UCSD-AML1 (cell line): ENCODE data around the gene ALDOC.

Source experiments
- DNase-seq: peaks from one replicate; lab custom pipeline; 2025; ENCODE audit not compliant: unreplicated experiment; lab: John Stamatoyannopoulos, UW

The ALDOC gene

DNA sequence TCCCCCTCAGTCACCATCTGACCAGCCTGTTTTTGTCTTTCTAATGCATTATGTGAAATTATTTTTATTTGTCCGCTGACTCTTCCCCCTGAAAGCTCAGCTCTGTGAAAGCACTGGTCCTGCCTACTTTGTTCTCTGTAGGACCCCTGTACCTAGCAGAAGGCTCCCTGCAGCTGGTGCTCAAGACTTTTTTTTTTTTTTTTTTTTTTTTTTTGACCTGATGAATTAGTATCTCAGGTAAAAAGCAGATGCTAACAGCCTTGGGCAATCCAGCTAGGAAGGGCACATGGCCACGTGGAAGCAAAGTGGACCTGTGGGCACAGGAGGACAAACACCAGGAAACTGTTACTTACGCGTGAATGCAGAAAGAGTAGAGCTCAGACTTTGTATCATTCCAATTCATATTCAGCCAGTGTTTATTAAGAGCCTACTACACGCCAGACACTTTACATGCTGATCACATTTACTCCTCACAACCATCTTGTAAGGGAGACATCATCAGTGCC lies 23.6 kb downstream of the ALDOC start:
- DNase-seq, result no peak

DNA sequence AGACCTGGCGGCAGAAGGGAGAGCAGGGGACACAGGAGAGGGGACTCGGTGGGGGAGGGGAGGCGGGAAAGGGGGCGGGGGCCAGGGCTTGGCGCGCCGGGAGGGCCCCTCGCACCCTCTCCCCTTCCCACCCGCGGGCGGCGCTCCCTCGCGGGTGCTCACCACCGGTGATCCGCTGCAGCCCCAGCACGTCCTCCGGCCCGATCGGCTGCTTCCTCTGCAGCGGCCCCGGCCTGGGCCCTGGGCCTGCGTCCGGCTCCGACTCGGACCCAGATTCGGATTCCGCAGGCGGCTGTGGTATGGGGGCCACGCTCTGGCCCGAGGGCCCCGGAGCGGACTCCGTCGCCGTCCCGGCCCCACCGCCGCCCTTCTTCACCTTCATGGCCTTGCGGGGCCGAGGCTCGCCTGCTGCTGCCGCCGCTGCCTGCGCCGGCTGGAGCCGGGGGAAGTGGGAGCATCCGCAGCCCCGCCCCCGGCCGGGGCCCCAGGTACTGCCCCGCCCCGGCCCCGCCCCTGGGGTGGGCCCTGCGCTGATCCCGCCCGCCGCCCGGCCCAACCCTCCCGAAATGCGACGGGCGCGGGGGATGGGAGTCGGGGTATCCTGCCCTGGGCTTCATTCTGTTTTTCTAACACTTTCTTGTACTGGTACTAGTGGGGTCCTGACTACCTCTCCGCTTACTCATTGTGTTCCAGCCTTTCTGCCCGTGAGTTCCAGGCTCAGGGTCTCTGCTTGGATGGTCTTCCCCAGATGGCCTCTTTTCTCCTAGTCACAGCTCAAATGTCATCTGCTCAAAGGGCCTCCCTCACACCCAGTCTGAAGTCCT lies 24.3 kb downstream of the ALDOC start, which contains the start of gene UNC119:
Gene UNC119, minus strand, starts transcription at position 449 of the 824 bp plus-strand sequence. Its CDS starts 67 bp downstream, at position 382.
- peak; percentile 87 for DNase-seq

DNA sequence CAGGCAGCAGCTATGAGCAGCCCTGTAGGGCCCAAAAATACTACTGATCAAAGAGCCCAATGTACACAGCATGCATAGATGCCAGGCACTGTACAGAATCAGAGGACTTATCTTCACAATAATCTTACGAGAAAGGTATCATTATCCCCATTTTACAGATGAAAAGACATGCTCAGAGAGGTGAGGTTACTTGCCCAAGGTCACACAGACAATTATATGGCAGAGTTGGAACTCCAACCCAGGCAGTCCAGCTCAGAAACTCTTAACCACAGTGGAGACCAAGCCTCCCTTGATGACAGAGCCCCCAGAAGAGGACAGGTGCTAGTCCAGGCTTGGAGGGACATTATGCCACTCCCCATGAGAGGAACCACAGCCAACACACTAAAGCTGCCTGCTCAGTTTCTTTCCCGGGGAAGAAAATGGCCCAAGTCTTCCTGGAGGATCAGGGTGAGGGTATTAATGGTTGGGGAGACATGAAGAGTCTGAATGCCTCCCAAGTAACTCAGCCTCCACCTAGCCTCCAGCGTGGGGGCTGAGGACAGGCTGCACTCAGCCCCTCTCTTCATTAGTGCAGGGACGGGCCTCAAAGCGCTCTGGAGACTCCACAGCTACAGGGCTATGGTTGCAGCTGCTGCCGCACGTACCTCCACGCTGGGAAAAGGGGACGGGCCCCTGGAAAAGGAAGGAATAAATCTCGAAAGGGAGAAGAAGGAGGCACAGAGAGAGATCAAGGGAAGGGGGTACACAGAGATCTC lies 25.1 kb downstream of the ALDOC start:
- DNase-seq, result no peak

DNA sequence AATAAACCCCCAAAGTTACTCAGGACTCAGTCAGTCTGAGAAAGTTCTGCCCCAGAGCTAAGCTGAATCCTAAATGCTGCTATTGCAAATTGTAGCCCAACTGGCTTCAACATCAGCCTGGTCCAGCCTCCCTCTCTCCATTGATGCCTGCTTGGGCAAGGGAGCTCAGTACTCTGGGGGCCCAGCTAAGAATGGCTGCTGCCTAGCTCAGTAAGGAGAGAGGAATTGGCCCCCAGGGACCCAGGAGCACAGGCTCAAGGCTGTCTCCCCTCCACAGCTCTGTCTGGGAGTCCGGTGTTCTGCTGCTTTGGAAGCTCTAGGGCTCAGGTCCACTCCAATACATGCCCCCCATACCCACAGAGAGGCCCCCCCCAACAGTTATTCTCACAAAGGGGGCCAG lies 25.8 kb downstream of the ALDOC start:
- no peak for DNase-seq

DNA sequence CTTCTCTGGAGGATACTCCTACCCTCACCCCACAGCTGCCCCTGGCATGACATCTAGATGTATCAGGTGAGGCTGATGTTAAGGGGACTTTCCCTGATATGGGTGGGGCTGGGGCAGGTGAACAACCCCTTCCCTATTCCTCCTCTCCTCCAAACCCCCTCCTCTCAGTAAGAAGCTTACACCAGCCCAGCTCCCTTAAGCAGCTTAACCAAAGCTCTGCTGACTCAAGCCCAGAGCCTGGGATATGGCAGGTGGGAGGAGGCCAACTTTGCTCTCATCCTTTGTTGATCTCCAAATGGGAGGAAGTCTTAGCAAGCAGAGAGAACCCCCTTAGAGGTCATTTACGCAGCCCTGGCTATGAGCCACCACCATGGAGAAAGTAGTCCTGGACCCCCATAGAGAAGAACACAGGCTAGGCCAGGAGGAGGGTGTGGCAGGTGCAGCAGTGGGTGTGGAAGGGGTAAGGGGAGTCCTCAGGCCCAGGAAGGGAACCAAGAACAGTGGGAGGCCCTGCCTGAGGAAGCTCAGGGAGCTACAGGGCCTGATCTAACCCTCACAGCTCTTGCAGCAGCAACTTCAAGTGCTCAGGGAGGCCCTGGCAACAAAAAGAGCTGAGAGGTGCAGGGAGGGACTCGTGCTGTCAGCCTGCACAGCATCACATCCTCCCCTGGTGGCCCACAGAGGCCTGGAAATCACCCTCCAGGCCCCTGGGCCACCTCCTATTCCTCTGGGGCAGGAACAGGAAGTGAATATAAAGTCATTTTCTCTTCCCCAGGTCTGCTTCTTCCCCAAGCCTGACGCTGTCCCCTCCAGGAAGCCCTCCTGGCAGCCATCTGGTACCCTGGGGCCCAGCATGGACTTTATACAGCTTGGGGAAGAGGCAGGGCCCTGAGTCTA lies 27.2 kb downstream of the ALDOC start:
- DNase-seq, result peak; percentile 49

DNA sequence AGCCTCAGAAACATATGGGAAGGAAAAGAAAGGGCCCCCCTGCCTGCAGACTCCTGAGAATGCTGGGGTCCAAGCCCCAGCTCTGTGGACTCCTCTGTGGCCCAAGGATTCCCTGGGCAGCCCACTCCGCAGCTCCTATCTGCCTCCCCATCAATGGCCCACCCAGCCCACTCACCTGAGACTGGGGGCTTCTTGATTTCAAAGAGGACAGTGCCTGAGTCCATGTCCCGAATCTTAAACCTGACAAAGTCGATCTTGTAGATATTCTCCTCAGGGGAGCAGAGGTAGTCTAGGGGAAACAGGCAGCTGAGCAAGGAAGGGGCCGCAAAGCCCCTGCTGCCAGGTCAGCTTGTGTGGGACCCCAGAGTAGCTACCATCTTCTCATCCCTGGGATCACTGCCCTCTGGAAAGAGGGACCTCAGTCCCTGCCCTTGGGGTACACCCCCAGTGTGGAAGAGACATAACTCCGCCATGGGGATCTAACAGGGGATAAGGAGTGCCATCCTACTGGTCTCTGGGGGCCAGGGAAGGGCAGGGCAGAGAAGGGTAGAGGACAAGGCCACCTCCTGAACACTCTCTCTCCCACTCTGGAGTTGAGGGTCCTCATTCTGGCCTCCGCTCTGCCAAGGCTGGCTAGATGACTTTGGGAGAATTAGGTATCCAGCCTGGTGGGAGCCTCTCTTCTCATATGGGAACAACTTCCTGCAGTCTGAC lies 28.1 kb downstream of the ALDOC start:
- no peak for DNase-seq

- peak; percentile 86 for DNase-seq
Observed at GRCh38 chr17:28547623-28548416, 28.9 kb downstream of the ALDOC start.

DNA sequence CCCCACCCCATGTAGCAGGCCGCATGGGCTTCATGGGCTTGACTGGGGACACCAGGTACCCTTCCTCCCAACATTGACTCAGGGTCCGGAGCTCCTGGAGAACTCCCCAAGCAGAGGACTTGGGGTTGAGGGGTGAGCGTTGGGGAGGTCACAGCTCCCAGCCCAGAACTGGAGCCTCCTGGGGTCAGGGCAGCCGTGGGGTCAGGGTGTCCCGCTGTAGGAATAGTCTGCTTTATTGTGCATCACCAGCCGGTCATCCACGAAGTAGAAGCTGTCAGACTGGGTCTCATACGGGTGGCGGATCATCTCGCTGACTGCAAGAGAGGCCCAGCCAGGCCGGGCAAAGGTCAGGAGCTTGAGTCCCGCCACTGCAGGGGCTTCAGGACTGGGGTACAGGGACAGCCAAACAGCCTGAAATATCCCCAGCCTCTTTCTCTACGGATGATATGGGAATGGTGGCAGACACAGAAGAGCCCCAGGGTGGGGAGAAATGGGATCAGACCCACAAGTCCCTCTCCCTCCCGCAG lies 29.5 kb downstream of the ALDOC start:
- DNase-seq, result no peak

DNA sequence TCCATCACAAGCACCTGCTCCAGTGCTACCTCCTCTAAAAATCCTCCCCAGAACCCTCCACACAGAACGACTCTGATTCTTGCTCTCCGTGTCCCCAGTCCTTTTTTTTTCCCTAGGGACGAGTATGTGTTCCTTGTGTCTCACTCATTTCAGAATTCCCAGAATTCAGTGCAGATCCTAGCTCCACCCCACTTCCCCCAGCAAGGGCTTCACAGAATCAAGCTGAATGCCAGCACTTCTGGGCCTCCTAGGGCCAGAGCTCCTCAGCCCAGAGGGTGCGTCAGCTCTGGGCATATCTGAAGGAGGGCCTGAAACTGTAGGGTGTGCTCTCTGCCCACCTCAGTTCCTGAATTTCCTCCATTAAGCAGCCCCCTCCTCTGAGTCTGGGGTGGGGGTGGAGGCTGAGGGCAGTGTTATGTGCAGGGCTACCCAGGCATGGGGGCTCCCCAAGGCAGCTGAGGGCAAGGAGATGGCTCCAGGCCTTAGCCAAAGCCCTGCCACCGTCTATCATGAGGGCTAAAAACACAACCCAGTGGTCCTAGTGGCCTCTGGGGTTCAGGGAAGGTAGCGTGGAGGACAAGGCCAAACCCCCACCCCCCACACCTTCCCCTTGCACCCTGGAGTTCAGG lies 30.8 kb downstream of the ALDOC start:
- DNase-seq, result no peak

- no peak for DNase-seq
Observed at GRCh38 chr17:28545141-28545503, 31.6 kb downstream of the ALDOC start.

- no peak for DNase-seq
Observed at GRCh38 chr17:28544402-28545140, 32.1 kb downstream of the ALDOC start.

- no peak for DNase-seq
Observed at GRCh38 chr17:28541439-28541838, 35.3 kb downstream of the ALDOC start.

DNA sequence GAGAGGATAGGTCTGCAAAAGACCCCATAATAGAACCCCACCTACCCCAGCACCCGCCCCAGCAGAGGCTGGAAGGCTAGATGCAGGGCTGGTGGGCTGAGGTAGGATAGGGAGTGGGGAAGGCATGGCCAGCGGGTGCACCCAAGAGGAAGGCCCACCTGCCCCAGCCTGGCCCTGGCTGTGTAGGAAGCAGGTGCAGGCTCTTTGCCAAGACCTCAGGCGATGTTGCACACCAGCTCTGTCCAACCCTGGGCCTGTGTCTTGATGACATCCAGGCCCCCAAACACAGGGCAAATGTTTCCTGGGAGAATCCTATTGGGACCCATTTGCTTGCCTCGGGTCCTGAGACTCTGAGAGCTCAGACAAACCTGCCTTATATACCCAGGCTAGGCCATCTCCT lies 36.5 kb downstream of the ALDOC start:
- DNase-seq, result no peak

- DNase-seq, result no peak
Observed at GRCh38 chr17:28538296-28538895, 38.3 kb downstream of the ALDOC start.

GRCh38 chr17:28537219-28537610 lies 39.5 kb downstream of the ALDOC start:
- DNase-seq, result no peak

DNA sequence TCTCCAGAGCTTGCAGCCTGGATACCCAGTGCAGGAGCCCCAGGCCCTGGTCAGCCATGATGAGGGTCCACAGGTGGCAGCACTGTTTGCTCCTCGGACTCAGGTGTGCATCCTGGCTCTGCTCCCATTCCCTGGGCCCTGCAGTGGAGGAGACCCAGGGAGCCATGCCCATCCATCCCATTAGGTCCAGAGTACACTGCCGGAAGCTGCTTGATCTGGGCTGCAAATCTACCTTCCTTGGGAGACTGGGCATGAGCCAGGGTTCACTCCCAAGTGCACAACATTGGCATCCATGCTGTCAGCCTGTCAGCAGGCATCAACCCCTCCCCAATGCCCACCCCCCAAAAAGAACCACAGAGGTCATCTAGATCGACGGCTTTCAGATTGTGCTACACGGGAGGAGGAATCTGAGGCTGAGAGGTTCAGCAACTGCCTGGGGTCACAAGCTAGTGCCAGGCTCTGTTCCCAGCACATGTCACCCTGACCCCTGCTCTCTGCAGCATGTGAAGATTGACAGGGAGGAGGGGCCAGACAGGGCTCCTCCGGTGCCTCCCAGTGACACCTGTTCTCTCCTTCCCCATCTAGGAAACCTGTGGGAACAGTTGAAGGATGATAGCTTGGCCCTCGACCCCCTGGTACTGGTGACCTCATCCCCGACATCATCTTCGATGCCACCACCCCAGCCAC lies 40.0 kb downstream of the ALDOC start:
- DNase-seq, result no peak

DNA sequence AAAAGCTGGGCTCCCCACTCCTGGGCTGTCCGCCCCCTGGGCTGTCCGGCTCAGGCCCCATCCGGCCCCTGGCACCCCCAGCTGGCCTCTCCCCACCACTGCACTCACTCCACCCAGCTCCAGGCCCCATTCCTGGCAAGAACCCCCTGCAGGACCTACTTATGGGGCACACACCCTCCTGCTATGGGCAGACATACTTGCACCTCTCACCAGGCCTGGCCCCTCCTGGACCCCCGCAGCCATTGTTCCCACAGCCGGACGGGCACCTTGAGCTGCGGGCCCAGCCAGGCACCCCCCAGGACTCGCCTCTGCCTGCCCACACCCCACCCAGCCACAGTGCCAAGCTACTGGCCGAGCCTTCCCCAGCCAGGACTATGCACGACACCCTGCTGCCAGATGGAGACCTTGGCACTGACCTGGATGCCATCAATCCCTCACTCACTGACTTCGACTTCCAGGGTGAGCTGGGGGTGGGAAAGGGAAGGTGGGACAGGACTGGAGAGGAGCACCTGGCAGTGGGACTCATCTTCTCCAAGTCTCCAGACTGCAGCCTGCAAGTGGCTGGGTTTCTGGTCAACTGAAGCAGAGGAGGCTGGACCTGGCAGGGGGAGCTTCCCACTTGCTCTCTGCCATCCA lies 41.8 kb downstream of the ALDOC start:
- DNase-seq, result no peak
